NCI-H1436 treated with DMSO at 0.1 percent for 48 hours (cell line): ENCODE data around the gene RNFT2.

Source experiments
- DNase-seq: peaks from one replicate; lab custom pipeline; 2025; lab: John Stamatoyannopoulos, UW

The RNFT2 gene, protein sequence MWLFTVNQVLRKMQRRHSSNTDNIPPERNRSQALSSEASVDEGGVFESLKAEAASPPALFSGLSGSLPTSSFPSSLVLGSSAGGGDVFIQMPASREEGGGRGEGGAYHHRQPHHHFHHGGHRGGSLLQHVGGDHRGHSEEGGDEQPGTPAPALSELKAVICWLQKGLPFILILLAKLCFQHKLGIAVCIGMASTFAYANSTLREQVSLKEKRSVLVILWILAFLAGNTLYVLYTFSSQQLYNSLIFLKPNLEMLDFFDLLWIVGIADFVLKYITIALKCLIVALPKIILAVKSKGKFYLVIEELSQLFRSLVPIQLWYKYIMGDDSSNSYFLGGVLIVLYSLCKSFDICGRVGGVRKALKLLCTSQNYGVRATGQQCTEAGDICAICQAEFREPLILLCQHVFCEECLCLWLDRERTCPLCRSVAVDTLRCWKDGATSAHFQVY

DNA sequence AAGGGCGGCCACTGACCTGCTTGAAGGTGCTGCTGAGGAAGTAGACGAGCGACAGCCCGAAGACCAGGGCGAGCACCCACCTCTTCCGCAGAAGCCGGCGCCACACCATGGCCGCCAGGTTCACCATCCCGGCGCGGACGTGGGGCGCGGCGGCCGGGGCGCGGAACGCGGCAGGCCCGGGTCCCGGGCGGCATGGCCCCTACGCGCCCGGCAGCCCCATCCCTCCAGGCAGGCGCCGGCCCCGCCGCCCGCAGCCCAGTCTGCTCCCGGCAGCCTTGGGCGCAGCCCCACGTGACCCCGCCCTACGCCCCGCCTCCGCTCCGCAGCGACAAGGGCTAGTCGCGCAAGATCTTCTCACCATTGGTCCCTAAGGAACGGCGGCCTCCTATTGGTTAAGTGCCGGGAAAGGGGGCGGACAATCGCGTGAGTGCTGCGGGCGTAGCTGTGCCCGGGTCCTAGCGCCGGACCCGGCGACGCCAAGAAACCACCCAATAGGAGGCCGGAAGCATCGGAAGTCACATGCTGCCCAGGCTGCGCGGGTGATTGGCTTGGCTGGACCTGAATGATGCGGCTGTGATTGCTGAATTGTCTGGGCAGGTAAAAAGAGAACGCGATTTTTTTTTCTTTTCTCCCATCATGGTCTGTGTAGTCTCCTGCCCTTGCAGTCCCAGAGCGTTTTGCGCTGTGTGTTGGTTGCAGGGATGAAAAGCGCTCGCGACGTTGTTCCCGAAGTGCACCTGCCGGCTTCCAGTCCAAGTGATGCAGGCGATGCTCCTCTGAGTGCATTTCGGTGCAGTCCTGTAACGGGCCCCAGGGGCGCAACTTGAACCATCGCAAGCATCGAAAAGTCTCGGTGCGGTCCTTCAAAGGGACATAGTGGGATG lies at the start of gene RNFT2, which contains the start of gene SPRING1:
RNFT2 (plus strand) TSS at position 542 of the 884 bp plus-strand sequence. CDS start 2,183 bp downstream, outside the sequence.
SPRING1 (minus strand) TSS at position 296 of the 884 bp plus-strand sequence; CDS start at position 127, 169 bp downstream.
- peak; percentile 94 for DNase-seq

DNA sequence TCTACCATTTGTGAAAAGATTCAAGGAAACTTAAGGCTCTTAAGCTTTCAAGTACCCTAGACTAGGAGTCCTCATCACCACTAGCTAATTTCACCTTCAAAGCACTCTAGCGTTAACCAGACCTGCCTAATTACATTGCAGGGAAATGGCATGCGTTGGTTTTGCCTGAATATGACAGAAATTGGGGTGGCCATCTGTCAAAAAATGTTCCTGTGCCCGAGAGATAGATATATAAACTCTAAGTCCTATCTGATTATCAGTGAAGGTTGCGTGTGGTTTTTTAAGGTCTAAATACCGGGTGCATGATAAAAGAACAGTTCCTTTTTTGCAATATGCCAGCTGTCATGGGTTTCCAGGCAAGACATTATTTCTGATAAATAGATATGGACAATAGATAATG lies 48.6 kb upstream of the RNFT2 start:
- no peak for DNase-seq

DNA sequence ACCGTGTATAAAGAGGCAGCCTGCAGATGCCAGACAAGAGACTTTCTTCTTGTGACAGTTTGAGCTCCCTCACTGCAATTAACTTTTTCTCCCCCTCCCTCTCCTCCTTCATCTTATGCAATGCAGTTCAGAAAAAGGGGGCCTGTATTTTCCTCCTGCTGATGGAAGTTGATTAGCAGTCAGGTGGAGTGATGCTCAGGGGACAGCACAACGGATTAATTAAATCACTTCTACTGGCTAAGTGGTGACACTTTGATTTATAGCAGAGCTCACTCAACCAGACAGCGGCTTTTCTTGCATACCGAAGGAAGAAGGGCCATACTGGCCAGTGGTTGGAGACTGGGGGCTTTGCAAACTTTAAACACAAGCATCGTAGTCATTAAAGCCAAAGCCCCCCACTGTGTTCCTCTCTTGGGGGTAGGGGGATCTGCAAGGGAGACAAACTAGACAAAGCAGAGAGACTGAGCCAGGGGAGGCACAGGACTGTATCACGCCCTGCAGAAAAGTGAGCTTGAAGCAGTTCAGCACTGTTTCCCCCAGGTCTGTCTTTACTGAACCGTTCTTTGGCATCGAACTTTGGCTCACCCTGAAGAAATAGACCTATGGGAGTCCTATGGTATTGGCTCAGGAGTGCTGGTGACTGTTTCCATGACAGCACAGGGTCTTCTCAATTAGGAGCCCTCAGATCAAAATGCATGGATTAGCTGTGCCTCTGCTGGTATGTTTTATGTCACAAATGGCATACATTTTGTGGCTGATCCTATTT lies 48.0 kb upstream of the RNFT2 start:
- peak; percentile 24 for DNase-seq

DNA sequence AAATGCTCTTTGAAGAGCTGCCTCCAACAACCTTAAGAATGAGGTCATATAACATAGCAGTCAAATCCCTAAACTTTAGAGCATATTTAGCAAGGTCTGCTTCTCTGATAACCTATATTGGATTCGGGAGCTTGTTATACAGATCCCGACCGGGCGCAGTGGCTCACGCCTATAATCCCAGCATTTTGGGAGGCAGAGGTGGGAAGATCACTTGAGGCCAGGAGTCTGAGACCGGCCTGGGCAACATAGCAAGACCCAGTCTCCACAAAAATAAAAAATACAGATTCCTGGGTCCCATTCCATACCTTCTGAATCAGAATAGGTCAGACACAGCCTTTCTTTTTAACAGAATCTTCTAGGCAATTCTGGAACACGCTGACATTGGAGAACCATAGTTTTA lies 46.9 kb upstream of the RNFT2 start:
- no peak for DNase-seq

DNA sequence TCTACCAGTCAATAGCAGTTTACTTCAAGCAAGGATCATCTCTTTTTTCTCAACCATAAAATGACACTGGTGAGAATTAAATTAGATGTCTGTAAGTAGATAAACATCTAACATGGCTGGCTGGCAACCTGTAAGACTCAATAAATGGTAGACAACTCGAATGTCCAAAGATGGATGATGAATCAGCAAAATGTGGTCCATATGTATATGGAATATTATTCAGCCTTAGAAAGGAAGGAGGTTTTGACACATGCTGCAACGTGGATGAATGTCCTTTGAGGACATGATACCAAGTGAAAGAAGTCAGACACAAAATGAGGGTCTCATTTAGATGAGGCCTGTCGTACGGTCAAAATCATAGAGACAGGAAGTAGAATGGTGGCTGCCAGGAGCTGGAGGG lies 46.5 kb upstream of the RNFT2 start:
- DNase-seq: no peak

DNA sequence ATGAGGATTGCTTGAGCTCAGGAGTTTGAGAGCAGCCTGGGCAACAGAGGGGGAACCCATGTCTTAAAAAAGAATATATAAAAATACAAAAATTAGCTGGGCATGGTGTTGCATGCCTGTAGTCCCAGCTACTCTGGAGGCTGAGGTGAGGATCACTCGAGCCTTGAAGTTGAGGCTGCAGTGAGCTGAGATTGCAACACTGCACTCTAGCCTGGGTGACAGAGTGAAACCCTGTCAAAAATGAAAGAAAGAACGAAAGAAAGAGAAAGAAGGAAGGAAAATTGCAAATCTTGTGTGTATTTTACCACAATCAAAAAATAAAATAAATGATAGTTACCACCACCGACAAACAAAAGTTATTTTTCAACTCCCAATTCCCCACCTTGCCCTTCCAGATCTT lies 45.5 kb upstream of the RNFT2 start:
- DNase-seq: no peak

DNA sequence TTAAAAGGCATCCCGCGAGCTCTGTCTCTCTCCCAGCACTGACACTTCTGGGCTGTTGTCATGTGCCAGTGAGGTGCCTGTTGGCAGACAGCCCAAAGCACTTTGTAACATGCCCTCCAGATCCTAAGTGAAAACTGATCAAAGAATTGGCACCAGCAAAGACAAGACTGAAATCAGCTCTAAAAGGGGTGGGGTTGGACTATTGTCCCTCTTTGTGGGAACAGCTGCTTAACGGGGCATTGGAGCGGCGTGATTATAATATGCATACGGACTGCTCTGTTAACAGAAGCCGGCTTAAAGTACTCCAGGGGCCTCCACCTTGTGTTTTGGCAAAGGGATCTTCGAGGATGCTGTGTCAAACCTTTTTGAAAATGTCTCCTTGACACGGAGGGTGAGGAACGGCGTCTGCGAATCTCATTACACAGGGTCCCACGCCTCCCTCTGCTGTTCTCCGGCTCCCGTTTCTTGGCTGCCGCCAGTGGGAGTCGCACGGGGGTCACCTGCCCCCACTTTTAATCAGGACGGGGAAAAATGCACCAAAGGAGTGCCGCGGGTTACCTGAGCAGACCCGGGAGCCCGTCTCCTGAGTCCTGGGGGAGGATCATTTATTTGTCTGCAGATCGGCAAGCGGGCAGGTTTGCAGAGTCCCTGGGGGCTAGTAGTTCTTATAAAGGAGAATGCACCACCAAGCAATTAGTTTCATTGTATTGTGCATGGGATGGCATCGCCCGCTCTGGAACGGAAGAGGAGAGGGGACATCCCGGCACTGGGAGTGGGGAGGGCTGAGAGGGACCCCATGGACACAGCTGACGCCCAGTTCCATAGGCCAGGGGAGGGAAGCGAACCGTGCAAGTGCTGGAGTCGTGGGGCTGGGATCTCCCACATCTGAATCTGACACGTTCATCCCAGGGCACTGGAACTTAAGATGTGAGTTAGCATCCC lies 44.6 kb upstream of the RNFT2 start:
- DNase-seq: peak; percentile 61

DNA sequence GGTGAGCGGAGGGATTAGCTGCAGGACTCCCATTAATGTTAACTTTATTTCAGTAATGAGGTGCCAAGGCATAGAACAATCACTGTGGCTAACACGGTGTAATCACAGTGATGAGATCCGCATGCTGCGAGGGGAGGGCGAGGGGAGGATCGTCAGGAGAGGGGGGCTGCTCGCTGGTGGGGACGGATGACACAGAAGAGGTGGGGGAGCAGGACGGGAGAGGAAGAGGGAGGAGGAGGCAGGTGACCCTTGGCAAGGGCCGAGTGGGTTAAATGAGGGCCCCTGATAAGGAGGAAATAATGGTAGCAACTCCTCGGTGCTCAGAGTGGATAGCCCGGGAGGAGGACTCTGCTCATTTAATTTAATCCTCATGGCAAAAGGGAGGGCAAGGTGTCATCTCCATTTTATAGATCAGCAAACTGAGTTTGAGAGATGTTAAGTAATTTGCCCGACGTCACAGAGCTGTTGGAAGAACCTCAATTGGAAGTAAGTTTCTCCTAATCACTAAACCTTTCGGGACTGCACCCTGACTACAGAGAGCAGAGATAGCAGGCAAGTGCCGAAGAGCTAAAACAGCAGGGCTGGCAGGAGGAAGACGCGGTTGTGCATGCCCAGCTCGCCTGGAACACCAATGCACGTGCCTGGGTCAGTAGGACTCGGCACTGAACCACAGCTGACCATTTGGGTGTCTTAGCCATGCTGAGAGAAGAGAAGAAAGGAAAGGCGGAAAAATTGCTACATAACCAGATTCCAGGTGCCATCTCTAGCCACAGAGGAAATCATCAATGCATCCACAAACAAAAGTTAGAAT lies 43.3 kb upstream of the RNFT2 start:
- no peak for DNase-seq

DNA sequence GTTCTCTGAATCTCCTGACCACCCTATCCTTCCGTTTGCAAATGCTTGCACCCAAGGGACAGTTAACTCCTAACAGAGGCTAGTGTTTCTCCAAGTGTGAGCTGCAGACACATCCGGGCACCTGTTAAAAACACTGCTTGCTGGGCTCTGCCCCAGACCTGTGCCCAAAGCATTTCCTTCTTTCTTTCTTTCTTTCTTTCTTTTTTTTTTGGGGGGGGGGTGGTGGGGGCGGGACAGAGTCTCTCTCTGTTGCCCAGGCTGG lies 42.7 kb upstream of the RNFT2 start:
- DNase-seq: no peak

DNA sequence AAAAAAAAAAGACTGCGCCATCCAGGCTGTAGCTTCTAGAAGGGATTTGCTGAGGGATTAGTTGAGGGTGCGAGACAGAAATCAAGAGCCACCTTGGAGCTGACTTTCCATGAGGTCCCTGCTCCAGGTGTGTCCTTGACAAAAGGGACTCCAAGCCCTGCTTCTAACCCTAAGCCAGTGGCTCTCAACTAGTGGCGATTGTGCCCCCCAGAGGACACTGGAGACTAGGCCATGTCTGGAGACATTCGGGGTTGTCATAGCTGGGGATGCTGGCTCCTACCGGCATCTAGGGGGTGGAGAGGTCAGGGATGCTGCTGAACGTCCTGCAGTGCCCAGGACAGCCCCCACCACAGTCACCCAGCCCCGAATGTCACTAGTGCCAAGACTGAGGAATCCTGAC lies 40.8 kb upstream of the RNFT2 start:
- no peak for DNase-seq

DNA sequence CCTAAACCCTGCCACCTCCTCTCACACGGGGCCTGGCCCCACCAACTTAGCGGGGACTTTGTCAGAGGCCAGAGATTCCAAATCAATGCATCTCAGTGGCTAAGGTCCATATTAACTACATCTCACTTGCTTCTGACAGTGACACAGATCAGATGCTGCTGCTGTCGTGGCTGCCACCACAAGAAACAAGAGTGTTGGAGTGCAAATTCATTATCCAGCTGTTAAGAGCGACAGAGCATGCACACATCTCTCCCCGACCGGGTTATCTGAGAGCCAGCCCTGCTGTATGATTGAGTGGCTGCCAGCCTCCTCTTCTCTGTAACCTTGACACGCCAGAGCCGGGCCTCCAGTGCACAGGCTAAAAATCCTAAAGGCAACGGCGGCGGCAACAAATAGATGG lies 40.4 kb upstream of the RNFT2 start:
- DNase-seq: no peak

DNA sequence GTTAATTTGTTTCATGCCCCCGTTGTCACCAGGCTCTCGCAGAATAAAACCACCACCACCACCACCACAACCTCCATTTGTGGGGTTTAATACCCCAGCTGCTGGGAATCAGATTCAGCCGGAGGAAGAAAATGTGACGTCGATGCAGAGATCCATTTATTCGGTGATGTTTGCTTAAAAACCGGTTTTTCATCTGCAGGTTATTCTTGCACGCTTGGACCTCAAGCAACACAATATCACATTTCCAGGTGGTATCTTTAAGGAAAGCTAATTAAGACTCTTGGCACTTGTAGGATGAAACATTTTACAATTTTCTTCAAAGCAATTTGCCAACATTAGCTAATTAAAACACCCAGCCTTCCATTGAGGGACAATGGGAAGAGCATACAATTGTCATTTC lies 40.0 kb upstream of the RNFT2 start:
- DNase-seq: no peak

DNA sequence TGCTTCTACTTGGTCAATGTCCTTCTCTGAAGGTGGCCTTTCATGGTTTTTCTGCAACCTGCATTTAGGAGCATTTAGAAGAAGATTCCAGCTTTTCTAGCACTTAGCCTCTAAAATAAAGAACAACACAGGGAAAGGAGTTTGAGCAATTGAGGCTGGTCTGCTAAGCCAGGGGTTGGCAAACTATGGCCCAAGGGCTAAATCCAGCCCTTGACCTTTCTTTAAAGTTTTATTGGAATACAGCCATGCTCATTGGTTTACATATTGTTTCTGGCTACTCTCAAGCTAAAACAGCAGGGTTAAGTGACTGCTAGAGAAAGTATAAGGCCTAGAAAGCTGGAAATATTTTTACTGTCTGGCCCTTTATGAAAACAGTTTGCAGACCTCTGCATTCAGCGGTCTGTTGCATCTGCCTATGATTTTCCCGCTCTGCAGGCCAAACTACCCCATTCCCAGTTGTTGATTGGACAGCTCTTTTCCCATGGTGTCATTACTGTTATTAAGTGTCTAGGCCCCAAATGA lies 39.5 kb upstream of the RNFT2 start:
- DNase-seq: no peak

DNA sequence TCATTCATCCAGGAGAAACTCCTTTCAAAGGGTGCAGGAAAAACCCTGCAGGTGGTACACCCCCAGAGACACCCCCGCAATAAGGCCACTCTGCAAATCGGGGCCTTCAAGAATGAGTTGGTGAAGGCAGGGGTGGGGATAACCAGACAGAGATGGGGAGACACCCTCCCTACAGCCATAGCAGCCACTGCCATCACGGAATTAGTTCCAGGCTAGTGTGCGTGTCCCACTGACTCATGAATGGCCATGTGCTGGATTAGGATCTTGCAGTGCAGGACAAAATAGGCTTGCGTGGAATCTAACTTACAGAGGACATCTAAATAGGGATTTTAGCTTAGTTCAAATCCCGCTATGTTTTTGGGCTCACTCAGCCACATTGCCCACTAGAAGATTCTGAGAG lies 38.0 kb upstream of the RNFT2 start:
- DNase-seq: no peak

DNA sequence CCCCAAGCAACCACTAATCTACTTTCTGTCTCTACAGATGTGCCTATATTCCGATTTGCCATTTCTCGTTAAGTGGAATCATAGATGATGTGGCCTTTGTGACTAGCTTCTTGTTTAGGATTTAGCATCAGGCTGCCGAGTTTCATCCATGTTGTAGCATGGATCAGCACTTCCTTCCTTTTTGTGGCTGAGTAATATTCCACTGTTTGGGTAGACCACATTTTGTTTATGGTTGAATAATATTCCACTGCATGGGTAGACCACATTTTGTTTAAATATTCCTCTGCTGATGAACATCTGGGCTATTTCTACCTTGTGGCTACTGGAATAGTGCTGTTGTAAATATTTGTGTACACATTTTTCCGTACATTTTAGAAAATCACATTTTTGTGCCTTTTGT lies 36.7 kb upstream of the RNFT2 start:
- no peak for DNase-seq

DNA sequence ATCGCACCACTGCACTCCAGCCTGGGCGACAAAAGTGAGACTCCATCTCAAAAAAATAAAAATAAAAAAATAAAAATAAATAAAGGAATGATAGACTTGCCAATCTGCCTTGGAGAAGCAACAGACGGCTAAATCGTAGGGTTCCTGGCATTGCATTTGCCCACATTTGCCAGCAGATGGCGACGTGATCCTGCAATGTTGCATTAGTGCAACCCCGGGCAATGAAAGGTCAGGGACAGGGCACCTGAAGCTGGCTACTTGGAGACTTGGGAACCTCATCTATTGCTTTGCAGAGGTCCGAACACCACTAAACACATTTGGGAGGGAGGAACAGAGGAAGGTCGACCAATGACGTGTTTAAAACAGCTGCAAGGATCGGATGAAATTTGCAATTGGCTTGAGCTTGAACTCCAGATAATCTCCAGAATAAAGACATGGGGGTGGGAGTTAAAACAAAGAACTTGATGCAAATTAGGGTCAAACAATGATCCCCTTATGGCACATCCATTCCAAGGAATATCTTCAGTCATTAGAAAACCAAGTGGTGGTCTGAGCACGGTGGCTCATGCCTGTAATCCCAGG lies 34.8 kb upstream of the RNFT2 start:
- no peak for DNase-seq

DNA sequence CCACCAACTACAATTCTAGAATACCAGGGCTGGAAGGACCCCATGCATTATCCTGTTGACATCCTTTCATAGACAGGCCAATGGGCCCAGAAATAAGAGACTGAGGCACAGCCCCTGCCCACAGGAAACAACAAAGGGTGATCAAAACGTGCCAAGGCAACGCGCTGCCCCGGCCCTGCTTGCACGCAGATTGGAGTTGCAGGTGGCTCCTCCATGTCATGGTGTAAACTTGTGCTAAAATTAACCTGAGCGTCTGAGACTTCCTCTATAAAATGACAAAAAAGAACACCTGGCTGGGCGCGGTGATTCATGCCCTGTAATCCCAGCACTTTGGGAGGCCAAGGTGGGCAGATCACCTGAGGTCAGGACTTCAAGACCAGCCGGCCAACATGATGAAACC lies 30.4 kb upstream of the RNFT2 start:
- no peak for DNase-seq

DNA sequence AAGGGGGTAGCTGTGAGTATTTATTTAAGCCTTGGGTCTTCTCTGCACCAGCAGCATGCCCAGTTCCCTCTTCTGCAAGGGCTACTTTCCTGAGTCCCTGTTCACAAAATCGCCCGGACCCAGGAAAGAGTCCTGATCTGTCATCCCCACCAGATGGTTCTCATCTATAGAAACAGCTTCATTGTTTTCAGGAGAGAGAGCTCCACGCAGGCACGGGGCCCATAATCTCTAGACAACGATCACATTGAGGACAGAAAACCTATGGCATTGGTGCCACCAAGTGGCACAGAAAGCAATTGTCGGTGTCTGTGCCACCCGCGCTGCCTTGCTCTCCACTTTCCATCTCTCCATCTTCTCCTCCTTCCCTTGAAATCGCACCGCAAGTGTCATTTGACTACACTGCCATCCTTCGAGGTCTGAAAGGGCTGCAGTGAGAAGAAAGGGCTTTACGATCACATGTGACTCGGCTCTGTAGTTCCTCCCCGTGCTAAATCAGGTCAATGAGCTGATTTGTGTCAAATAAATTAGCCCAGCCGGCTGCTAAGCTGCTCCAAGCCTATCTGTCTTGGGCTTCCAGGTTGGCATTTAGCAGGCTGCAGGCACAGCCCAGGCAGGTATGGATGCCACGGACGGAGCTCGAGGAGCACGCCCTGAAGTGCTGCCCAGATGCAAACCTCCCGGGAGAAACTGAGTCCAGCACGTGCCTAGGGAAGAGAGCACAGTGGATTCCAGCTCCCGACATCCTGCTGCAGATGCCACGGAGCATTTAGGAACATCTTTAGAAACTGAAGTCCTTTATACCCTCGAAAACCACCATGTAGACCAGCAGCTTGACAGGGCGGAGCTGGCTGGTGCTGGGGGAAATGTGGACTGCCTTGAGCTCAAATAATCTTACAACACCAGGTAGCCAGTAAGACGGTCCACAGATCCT lies 29.0 kb upstream of the RNFT2 start:
- DNase-seq: peak; percentile 66

DNA sequence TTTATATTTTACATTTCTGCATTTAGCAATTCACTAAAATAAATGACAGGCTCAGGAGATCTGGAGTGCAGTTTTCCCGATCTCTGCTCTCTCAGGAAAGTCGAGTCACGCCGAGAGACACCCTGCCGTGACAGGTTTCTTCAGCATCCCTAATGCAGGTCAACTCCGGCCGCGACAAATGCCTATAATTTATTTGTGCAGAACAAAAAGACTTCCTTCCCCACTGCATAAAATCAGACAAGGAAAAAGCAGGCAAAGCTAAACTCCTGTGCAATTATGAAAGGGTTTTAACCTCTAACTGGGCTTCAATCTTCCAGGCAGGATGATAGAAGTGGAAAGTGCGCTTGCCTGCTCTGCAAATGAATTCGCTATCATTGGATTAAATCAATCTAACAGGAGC lies 28.3 kb upstream of the RNFT2 start:
- no peak for DNase-seq
